Upper lobe of left lung (tissue), 4 donors: ENCODE measurements around the gene MCMBP.

Source experiments
- CTCF ChIP-seq, 6 experiments: fragments of 450-650 bp in 4 of 6; fragments of 200-600 bp in 2 of 6; sonication (generic) in 2 of 6; IDR thresholded peaks; one replicate each; pipeline ENCODE4 v1.5.1; 2016 to 2019; ENCODE audit warnings: antibody characterized with exemption in 6 of 6
- POLR2A ChIP-seq, 4 donors: fragments of 450-650 bp; IDR thresholded peaks; one replicate each; pipeline ENCODE4 v1.5.1; 2016 to 2017; ENCODE audit warnings: antibody characterized with exemption in 4 of 4, mild to moderate bottlenecking in 2 of 4
- POLR2AphosphoS5 ChIP-seq, 2 donors: sonication (generic); formaldehyde crosslinking; IDR thresholded peaks; one replicate each; pipeline ENCODE4 v1.5.1; 2017; ENCODE audit warnings: antibody characterized with exemption in 2 of 2

- TF ChIP-seq CTCF (IDR thresholded peaks at IDR 0.05) (no peak), POLR2A (IDR thresholded peaks at IDR 0.05) (no peak), POLR2AphosphoS5 (IDR thresholded peaks at IDR 0.05) (no peak)
Measured at GRCh38 chr10:119782981-119783664, 89.5 kb downstream of the MCMBP start.
